Measurements from ENCODE around the gene WDR70. TPM values are rescaled to one million over a fixed set of nuclear protein-coding genes. Genes with fewer than 3 reads are reported as not detected.
A peak's percentile ranks its signal among the peaks of the same experiment; 100 is the strongest.
"Not testable (repeated sequence)": the region's sequence is repeated elsewhere in the genome, so short reads cannot be mapped to it uniquely, and the experiment has no call there.

WDR70 gene
- total RNA-seq, 1 donor from 2014 or later = 25.0 TPM

GRCh38 chr5:37757980-37758582 is 379.0 kb downstream of the WDR70 start:
- peak in 1 of 2 donors; percentile 13 for DNase-seq (ENCODE audit: low read depth in 2 of 2)

GRCh38 chr5:37767251-37767650 is 388.1 kb downstream of the WDR70 start:
- no peak for DNase-seq (ENCODE audit: low read depth in 2 of 2)

- DNase-seq (ENCODE audit: low read depth in 2 of 2) = no peak
These were observed 388.8 kb downstream of the WDR70 start for GRCh38 chr5:37767961-37768360.

- no peak for DNase-seq (ENCODE audit: low read depth in 2 of 2)
These were observed 389.3 kb downstream of the WDR70 start for GRCh38 chr5:37768371-37768770.

GRCh38 chr5:37769108-37769507 is 390.0 kb downstream of the WDR70 start:
- DNase-seq (ENCODE audit: low read depth in 2 of 2) = no peak

- no peak for DNase-seq (ENCODE audit: low read depth in 2 of 2)
These were observed 390.7 kb downstream of the WDR70 start for GRCh38 chr5:37769840-37770239.

- no peak for DNase-seq (ENCODE audit: low read depth in 2 of 2)
These were observed 391.7 kb downstream of the WDR70 start for GRCh38 chr5:37770786-37771185.

GRCh38 chr5:37771203-37771611 is 392.1 kb downstream of the WDR70 start:
- no peak for DNase-seq (ENCODE audit: low read depth in 2 of 2)

- peak in 1 of 2 donors; percentile 7 for DNase-seq (ENCODE audit: low read depth in 2 of 2)
These were observed 392.6 kb downstream of the WDR70 start for GRCh38 chr5:37771731-37772130.

GRCh38 chr5:37772255-37772654 is 393.1 kb downstream of the WDR70 start:
- DNase-seq (ENCODE audit: low read depth in 2 of 2) = no peak

GRCh38 chr5:37773809-37774208 is 394.7 kb downstream of the WDR70 start:
- no peak for DNase-seq (ENCODE audit: low read depth in 2 of 2)

GRCh38 chr5:37774912-37775483 is 395.9 kb downstream of the WDR70 start:
- DNase-seq (ENCODE audit: low read depth in 2 of 2) = peak; percentile 10 to 40

GRCh38 chr5:37776826-37777225 is 397.7 kb downstream of the WDR70 start:
- no peak for DNase-seq (ENCODE audit: low read depth in 2 of 2)

GRCh38 chr5:37777432-37778130 is 398.5 kb downstream of the WDR70 start:
- peak in 1 of 2 donors; percentile 83 for DNase-seq (ENCODE audit: low read depth in 2 of 2)

GRCh38 chr5:37781409-37781808 is 402.3 kb downstream of the WDR70 start:
- DNase-seq (ENCODE audit: low read depth in 2 of 2) = not testable (repeated sequence)

GRCh38 chr5:37786416-37786815 is 407.3 kb downstream of the WDR70 start:
- no peak for DNase-seq (ENCODE audit: low read depth in 2 of 2)

- DNase-seq (ENCODE audit: low read depth in 2 of 2) = peak in 1 of 2 donors; percentile 30
These were observed 407.9 kb downstream of the WDR70 start for GRCh38 chr5:37786862-37787519.

- DNase-seq (ENCODE audit: low read depth in 2 of 2) = no peak
These were observed 408.6 kb downstream of the WDR70 start for GRCh38 chr5:37787742-37788141.

- no peak for DNase-seq (ENCODE audit: low read depth in 2 of 2)
These were observed 410.9 kb downstream of the WDR70 start for GRCh38 chr5:37789991-37790390.

- no peak for DNase-seq (ENCODE audit: low read depth in 2 of 2)
These were observed 412.2 kb downstream of the WDR70 start for GRCh38 chr5:37791321-37791720.

GRCh38 chr5:37792975-37793631 is 414.0 kb downstream of the WDR70 start:
- DNase-seq (ENCODE audit: low read depth in 2 of 2) = no peak

GRCh38 chr5:37795292-37795691 is 416.2 kb downstream of the WDR70 start:
- not testable (repeated sequence) for DNase-seq (ENCODE audit: low read depth in 2 of 2)

Data from lung microvascular endothelial cell (primary cell).